HG03103 (cell line): Measurements from ENCODE around the gene OPN1LW.
"Not testable (repeated sequence)": the region's sequence is repeated elsewhere in the genome, so short reads cannot be mapped to it uniquely, and the experiment has no call there.

ENCODE experiments used
- ATAC-seq: cut with Tn5 transposase; IDR thresholded peaks from one replicate; pipeline ENCODE4 v1.9.1; 2021; ENCODE audit warnings: low read depth; ENCODE audit not compliant: unreplicated experiment

OPN1LW gene

DNA sequence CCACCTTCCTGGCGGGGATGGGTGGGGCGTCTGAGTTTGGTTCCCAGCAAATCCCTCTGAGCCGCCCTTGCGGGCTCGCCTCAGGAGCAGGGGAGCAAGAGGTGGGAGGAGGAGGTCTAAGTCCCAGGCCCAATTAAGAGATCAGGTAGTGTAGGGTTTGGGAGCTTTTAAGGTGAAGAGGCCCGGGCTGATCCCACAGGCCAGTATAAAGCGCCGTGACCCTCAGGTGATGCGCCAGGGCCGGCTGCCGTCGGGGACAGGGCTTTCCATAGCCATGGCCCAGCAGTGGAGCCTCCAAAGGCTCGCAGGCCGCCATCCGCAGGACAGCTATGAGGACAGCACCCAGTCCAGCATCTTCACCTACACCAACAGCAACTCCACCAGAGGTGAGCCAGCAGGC lies at the start of gene OPN1LW:
TSS of gene OPN1LW (plus strand) at position 234 of the 400 bp plus-strand sequence. CDS start at position 275, 41 bp downstream.
- not testable (repeated sequence) for ATAC-seq

DNA sequence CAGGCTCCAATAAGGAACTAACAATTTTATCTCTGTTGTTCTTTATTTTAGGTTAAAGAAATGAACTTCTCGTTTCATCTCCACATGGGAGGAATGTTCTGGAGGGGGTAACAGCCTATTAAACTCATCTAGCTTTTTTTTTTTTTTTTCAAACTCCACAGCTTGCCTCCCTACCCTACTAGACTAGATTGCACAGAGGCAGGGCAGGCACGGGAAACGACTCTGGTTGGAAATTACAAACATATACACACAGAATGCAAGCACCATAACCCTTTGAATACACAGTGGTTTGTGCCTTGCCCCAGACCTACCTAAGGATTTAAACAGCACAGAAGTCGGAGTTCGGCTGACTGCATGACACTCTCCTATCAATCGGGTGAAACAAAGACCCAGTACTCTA lies 49.2 kb upstream of the OPN1LW start:
- ATAC-seq = no peak

DNA sequence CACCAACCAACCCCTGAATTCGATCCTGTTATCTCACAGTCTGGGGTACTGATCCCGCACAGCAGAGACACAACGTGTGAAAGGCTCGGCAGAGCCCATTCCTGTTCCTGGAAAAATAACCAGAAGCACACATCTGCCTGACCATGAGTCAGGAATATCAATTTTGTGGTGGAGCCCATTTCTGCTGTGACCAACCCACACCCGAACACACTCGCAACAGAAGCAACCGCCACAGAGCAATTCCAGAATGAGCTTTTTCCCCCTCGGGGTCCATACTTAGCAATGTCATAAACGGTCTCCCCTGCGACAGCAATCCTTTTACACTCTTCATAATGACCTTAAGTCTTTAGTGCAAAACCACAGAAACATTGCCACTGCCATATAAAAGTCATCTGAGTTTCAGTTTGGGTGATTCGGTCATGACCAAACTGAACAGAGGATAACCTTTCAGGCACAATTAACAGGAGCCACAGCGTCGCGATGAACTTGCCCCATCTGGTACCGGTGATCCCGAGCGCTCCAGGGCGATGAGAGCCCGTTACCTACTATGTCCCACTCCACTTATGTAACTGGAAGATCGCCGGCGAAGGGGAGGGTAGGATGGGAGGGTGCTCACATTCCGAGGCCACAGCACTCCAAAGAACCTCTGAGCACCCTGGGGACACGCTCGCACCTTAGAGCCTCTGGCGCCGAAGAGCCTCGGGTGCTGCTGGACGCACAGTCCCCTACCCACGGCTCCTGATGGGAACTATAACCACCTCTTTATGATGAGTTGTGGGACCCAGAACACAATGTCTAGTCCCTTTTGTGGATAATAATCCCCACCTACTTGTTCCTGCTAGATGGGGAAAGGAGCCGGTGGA lies 47.7 kb upstream of the OPN1LW start:
- ATAC-seq = no peak

DNA sequence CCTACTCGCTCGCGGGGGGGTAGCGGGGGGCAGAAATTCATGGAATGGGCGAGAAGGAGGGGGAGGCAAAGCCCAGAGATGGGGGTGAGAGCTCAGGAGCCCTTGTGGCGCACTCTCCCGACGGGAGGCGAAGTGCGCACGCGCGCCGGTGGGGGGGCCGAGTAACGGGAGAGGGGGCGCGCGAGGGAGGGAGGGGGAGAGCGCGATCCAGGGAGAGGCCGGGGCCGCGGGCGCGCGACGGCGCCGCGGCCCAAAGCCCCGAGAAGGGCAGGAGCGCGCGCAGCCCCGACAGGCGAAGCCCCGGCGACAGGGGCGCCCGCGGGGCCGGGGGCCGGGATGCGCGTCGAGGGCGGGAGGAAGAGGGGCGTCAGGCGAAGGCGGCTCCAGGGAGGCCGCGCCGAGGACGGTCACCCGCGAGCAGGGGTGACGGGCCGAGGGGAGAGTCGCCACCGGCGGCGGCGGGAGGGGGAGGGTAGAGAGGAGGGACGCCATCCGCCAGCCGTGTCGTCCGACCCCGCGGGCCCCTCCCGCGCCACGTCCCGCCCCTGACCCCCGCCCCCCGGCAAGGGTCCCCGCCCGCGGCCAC lies 46.9 kb upstream of the OPN1LW start:
- ATAC-seq = peak; percentile 37

DNA sequence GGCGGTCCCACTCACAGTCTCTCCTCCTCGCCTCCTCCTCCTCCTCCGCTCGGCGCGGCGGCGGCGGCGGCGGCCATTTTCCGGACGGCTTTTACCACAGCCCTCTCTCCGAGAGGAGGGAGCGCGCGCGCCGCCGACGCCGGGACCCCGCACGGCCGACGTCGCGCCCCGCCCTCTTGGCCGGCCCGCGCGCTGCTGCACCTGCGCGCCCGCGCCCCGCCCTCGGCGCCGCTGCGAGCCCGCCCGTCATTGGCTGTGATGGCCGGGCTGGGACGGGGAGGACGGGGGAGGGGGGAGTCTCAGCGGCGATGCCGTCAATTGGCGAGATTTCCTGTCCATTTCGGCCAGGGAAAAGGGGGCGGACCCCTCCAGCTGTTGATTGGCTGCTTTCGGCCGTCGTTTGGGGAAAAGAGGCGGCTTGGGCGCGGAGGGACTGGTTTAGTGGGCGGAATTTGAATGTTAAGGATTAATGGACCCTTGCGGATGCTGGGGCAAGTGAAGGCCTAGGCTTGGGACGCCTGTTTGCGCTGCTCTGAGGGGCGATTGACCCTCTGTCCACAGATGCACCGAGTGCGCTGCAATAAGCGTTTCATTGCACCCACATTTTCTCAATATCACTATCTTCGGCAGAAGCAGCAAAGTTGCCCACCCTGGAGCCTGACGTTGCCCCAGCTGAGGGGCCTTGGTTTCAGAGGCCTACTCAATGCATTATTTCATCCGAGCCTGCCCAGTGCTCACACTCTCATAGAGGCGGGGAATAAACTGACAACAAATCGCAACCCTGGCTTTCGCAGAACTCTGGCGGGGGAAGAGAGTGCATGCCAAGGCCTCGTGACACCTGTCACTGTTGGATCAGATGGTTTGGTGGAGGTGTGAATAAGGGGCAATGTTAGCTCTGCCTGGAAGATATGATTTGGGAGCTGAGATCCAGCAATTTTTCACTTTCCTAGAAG lies 46.2 kb upstream of the OPN1LW start, which contains the start of gene MECP2:
TSS of gene MECP2 (minus strand) at position 129 of the 953 bp plus-strand sequence.
- peak; percentile 86 for ATAC-seq

DNA sequence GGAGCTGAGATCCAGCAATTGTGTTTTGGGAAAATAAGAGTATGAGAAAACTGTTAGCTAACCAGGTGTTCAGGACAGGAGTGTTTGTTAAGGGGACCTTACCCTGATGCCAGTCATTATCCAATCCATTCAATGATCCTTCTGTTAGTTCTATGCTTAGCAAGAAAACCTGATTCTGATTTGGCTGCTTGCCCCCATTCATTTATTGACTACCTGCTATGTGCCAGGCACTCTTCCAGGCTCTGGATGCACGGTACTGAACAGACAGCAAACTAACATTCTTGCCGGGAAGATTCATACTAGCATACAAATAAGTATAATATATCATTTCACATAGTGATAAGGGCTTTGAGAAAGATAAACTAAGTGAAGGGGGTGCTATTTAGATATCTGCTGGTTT lies 45.5 kb upstream of the OPN1LW start:
- no peak for ATAC-seq

DNA sequence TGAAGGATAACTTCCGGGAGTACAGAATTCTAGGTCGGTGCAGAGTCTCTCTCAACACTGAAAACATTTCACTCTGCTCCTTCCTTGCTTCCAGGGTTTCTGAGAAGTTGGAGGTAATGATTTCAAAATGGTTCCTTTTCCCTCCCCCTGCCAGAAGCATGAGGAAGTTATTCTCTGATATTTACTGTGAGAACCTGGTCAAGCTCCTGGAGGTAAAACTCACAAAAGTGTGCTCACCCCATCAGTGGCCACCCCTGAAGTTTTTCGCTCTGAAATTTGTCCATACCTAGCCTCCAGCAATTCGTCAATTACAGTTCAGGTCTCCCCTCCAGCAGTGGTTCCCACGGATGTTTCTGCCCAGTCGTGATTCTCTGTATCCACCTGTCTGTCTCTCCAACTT lies 30.3 kb upstream of the OPN1LW start:
- no peak for ATAC-seq

DNA sequence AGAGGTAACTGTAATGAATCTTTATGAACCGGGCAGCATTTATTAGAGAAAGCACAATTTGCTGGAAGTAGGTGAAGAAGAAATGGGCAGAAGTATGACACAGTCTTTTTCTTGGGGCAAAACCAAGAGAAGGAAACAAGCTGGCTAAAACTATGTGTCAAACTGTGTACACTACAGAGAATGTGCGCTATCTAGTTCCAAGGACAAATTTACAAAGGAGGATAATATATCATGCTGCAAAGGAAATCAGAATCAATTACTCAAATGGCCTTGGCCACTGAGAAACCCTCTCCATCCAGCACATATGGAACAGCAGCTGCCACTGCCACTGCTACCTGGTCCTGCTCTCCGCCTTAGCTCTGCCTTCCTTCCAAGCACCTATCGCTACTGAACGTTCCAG lies 29.4 kb upstream of the OPN1LW start:
- ATAC-seq = no peak

DNA sequence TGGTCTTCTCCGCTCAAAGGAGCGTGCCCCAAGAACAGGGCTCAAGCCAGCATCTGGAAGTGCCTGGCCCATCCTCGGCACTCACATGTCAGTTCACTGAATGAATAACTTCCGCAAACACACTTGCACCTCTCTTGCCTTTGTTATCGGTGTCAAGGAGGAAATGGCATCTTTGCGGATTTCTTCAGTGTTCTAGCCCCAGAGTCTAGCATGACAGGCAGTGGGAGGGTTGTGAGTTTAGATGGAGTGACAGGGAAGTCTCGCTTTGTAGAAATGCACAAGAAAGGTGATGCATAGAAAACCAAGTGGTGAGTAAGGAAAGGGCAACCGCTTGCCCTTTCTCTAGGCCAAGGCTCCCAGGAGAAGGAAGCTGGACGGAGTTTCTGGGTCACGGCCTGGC lies 29.0 kb upstream of the OPN1LW start:
- no peak for ATAC-seq

DNA sequence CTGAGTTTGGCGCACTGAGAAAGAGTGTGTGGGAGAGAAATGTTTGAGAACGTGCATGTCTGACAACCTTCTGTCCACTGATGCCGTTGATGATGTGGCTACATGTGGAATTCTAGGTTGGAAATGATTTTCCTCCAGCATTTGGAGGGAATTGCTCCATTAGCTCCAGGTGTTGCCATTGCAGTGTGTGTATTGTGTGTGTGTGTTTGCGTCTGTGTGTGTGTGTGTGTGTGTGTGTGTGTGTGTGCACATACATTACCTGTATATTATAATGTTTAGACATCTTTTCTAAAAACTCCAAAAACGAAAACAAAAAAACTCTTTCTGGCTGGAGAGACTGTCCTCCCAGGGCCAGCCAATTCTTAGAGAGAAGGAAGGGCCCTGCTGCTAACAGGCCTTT lies 28.3 kb upstream of the OPN1LW start:
- ATAC-seq = no peak

DNA sequence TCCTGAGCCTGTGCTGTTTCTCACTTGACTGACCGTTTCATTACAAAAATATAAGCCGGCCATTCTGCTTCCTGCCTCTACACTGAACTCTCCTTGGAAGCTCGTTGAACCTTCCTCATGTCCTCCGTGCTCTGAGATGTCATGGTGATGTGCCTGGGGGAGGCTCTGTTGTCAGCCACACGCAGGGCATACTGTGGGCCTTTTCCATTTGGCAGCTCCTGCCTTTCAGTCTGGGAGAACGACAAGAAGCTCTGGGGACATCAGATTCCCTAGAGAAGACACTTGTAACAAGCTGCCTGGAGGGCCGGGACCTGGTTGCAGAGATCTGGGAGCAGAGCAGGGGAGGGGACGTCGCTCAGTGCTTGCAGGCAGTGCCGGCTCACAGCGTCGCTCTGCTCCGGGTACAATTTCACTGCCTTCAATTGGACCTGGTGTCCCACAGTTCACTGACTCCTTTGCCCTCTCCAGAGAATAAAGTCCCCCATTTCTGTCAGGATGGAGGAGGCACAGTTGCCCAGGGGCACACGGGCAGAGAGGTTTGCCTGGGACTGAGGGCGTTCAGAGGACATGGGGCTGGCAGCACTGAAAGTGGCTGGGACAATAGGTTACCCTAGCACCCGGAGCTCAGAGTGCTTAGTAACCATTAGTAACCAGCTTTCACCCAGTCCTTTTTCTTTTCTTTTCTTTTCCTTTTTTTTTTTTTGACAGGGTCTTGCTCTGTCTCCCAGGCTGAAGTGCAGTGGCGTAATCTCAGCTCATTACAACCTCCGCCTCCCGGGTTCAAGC lies 27.4 kb upstream of the OPN1LW start:
- no peak for ATAC-seq

DNA sequence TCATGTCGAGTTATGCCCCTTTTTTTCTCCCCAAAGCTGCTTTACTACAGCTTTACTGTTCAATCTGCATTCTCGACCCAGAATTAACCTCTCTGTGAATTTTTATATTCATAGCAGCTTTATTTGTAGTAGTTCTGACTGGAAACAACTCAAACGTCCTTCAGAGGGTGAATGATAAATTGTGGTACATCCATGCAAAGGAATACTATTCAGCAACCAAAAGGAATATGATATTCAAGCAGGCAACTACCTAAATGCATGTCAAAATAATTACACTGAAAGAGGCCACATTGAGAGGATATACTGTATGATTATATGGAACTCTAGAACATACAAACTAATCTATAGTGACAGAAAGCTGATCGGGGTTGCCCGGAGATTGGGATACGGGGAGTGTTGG lies 26.5 kb upstream of the OPN1LW start:
- ATAC-seq = no peak

DNA sequence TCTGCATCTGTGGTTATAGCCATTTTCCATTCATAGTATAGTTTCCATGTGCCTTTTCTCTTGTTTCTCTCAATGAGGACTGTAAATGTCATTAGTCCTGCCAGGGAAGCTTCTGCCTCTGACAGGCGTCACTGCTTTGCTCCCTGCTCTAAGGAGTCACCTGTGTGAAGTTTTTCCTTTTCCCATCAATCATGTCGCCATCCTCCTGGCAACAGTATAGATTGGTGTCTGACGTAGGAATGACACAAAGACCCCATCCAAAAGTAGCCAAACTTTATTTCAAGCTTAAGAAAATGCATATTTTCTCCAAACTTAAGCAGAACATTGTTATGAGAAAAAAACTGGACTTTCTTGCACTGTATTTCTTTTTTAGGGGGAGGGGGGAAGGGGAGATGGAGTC lies 23.5 kb upstream of the OPN1LW start:
- no peak for ATAC-seq

DNA sequence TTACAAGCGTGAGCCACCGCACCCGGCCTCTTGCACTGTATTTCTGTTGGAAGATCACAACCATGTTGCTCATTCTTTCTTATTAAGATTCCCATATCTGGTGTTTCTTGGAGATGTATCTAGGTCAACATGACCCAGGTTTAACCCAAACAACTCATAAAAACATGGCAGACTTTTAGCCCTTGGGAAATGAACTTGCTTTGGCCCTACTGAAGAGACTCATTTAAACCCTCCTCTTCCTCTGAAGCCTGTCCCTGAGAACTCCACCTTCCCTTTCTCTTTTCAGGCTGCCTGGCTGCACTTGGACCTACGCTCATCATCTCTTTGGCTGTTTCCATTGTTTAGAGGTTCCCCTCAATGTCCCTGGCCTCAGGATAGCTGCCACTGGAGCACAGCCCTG lies 22.8 kb upstream of the OPN1LW start:
- no peak for ATAC-seq

DNA sequence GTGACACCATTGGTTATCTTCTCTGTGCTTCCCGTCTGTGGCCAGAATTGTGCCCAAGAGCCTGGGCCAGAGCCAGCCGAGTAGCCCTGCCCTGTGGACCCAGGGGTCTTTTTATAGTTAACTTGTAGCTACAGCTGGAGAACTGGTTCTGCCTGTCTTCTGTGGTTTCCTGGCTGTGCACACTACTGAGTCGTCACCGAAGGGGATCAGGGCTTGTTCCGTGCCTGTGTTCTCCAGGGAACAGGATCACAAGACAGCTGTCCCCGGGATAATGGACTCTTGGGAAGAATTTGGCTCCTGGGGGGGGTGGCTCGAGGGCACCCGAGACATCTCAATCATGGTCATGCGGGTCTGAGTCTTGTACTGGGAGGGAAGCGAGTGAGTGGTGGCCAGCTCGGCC lies 22.1 kb upstream of the OPN1LW start:
- no peak for ATAC-seq

DNA sequence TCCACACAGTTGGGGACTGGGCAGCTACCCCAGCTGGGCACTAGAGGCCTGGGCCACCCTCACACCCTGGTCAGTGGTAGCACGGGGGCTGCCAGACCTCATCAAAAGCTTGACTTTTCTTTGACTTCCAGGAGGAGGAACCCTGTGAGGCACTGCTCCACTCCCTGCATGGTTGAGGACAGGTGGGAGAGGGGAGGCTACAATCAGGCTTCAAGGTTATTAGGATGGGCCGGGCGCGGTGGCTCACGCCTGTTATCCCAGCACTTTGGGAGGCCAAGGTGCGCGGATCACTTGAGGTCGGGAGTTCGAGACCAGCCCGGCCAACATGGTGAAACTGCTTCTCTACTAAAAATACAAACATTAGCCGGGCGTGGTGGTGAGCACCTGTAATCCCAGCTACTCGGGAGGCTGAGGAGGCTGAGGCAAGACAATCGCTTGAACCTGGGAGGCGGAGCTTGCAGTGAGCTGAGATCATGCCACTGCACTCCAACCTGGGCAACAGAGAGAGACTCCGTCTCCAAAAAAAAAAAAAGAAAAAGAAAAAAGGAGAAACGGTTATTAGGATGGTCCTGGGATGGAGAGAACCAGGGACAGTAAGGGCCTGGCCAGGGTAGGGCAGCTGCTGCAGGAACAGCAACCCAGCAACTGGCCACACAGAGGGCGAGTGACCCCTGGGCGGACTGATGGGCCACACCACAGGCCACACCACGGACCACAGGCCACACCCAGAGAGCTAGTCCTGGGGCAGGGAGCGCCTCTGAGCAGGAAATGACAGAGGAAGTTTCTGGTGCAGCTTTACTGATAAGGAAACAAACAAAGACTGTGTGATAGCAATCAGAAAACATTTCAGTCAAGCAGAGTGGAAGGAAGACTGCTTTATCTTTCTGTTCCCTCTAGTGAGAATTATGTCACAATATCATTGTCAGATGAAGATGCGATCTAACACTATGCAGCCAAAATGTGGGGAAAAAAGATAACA lies 20.5 kb upstream of the OPN1LW start:
- ATAC-seq = no peak

DNA sequence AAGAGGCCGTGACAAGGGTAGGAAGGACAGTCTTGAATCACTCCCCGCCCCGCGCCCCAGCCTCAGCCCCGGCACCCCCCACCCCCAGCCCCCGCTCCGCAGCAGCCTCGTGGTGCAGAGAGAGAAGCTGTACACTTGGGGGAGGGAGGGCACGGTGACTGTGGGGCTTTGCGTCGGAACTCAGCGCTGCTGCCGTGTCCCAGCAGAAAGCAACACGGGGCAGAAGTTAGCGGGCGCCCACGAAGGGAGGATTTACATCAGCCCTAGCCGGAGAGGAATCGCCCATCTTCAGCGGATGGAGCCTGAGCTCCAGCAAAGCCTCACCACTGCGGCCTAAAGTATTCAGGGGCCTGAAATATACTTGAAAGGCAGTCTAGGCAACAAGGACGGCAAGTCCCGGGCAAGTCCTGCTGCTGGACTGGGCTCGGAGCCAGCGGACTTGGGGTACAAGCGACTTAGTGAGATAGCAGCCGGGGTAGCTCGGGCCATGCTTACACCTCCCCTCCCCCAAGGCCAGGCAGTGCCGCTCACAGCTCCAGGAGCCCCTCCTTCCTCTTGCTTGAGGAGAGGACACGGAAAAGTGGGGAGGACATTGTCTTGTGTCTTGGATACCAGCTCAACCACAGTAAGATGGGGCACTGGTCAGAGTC lies 18.5 kb upstream of the OPN1LW start:
- ATAC-seq = no peak

DNA sequence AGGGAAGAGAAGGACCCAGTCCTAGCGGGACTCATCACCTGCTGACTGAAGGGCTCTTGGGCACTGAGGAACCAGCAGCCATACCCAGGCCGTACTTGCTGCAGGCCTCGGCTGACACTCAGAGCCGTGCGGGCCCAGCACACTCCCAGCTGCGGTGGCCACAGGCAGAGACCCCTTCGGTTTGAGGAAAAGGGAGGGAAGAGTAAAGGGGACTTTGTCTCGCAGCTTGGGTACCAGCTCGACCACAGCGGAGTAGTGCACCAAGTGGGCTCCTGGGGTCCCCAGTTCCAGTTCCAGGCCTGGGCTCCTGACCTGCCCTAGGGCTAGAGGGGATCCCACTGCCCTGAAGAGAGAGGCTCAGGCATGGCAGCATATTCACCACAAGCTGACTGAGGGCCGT lies 17.9 kb upstream of the OPN1LW start:
- no peak for ATAC-seq

DNA sequence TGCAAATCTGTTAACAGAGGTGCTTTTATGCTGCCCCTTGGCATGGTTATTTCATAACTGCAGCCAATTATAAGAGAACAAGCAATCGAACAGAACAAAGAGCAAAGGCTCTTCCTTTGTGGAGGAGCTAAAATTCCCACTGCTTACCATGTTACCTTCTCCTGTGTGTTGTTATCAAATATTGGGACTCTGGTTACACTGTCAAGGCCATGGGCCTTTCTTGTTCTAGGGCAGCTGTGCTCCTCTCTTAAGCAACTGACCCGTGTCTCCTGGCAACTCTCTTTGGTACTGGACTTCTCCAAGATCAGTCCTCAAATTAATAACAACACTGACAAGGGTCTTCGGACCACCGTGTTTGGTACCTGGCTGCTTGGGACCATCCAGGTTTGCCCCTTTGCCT lies 12.1 kb upstream of the OPN1LW start:
- no peak for ATAC-seq
